SJCRH30 (cell line): ENCODE measurements around the gene PPDPF. TPM values are rescaled to one million over a fixed set of nuclear protein-coding genes. Genes with fewer than 3 reads are reported as not detected.

Experiments
- DNase-seq, 2 experiments: peaks; one replicate each; pipeline ENCODE4 v3.0.0-alpha.2; 2015 to 2020
- H3K27ac ChIP-seq: fragments of 250-450 bp; sonication (Bioruptor Pico); 2 replicates; pipeline ENCODE4 v1.5.1; 2020; ENCODE audit warnings: mild to moderate bottlenecking, moderate library complexity
- H3K27me3 ChIP-seq: fragments of 250-450 bp; sonication (Bioruptor Pico); 2 replicates; pipeline ENCODE4 v1.5.1; 2020; ENCODE audit warnings: mild to moderate bottlenecking, moderate library complexity
- H3K36me3 ChIP-seq: fragments of 250-450 bp; sonication (Bioruptor Pico); 2 replicates; pipeline ENCODE4 v1.5.1; 2020; ENCODE audit warnings: mild to moderate bottlenecking, moderate library complexity
- H3K4me1 ChIP-seq: fragments of 250-450 bp; sonication (Bioruptor Pico); 2 replicates; pipeline ENCODE4 v1.5.1; 2020; ENCODE audit warnings: mild to moderate bottlenecking, moderate library complexity
- H3K4me3 ChIP-seq: fragments of 250-450 bp; sonication (Bioruptor Pico); 2 replicates; pipeline ENCODE4 v1.5.1; 2020; ENCODE audit warnings: mild to moderate bottlenecking, moderate library complexity
- H3K9me3 ChIP-seq: fragments of 250-450 bp; sonication (Bioruptor Pico); replicated peaks from 2 replicates; pipeline ENCODE4 v1.5.1; 2020; ENCODE audit warnings: mild to moderate bottlenecking, moderate library complexity
- total RNA-seq: library from RNA; depleted of rRNA; stranded (reverse); fragments of >200 nt; shearing (Covaris generic); gene quantifications from 2 replicates; pipeline ENCODE4 v1.2.3, GENCODE V29; 2014

Gene PPDPF
- total RNA-seq, 1 experiment from 2014 or later: 171 TPM

GRCh38 chr20:63482021-63482587 lies 38.5 kb upstream of the PPDPF start:
- H3K27ac ChIP-seq: no peak overlapping the region
- H3K4me1 ChIP-seq: peaks cover 18% of the 10 kb centered on the region
- H3K36me3 ChIP-seq: no peaks in the 10 kb centered on the region
- peaks cover 41% of the 10 kb centered on the region for H3K27me3 ChIP-seq
- H3K4me3 ChIP-seq: no peak overlapping the region
- H3K9me3 ChIP-seq: no peaks in the 10 kb centered on the region
- no peak for DNase-seq

DNA sequence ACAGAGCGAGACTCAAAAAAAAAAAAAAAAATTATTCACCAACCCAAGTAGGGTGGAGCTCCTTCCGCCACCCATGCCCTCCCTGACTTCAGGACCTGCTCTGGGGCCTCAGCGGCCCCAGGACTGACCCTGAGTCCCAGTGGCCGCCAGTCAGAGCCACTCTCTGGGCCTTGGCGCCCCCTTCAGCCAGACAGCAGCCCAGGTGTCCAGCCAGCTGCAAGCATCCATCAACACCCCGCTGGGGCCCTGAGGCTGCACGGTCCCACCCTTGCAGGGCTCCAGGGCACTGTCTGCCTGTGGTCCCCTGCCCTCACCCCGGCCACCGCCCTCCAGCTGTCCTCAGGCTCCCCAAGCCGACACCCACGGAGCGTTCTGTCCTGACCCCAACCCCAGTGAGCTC lies 36.7 kb upstream of the PPDPF start:
- Histone ChIP-seq H3K27me3 (peaks cover 37% of the 10 kb centered on the region), H3K9me3 (no peaks in the 10 kb centered on the region)
- peak; percentile 81 to 84 for DNase-seq

DNA sequence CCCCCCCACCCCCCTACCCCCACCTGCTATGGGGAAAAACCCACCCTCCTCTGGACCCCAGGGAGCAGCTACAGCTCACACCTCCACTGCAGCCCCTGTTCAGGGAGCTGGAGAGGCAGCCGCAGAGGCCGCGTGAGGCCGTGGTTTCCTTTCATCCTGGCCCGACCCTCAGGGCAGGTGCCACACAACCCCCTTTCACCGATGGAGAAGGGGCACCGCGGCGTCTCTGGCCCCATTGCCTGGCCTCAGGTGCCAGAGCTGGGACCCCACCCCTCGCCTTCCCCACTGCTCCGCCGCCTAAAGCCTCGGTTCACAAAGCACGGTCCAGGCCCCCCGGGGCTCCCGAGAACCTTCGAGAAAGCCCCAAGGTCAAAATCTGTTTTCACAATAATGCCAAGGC lies 36.3 kb upstream of the PPDPF start:
- Histone ChIP-seq H3K27ac (no peak overlapping the region), H3K27me3 (peaks cover 35% of the 10 kb centered on the region), H3K4me1 (peaks cover 18% of the 10 kb centered on the region), H3K36me3 (no peaks in the 10 kb centered on the region), H3K4me3 (no peak overlapping the region), H3K9me3 (no peaks in the 10 kb centered on the region)
- DNase-seq: no peak

More for the DNA sequence above, 36.7 kb upstream of the PPDPF start:
- Histone ChIP-seq H3K27ac (no peak overlapping the region), H3K4me3 (no peak overlapping the region), H3K36me3 (no peaks in the 10 kb centered on the region), H3K4me1 (peaks cover 18% of the 10 kb centered on the region)

DNA sequence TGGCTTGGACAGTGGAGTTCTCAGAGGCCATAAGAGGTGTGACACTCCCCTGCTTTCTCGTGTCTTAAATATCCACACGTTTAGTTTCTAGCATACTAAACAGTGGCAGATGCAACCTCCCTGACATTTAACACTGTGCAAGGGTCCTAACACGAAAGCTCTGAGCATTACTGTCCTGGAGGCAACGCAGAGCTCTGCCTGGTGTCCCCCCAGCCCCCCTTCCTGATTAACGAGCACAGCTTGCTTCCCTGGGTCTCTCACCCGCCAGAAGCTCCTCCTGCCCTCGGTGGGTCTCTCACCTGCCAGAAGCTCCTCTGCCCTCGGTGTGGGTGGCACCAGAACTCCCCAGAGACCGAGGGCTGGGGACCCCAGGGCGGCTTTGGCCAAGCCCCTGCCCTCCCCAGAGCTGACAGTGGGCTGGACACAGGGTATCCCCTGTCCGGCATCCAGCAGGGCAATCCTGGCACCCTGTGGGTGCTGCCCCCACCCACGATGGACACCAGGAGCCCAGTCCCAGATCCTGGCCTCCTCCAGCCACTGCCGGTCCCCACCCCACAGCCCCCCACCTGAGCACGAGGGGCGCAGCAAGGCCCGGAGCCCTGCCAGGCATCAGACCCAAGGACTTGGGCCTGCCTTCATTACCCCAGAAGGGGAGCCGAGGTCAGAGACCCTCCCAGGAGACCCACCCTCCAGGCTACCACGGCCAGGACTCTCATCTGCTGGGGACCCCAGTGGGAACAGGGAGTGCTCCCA lies 35.7 kb upstream of the PPDPF start:
- DNase-seq: no peak
- H3K4me3 ChIP-seq: no peak overlapping the region
- peaks cover 18% of the 10 kb centered on the region for H3K4me1 ChIP-seq
- no peak overlapping the region for H3K27ac ChIP-seq
- H3K27me3 ChIP-seq: peaks cover 34% of the 10 kb centered on the region
- no peaks in the 10 kb centered on the region for H3K9me3 ChIP-seq
- no peaks in the 10 kb centered on the region for H3K36me3 ChIP-seq

DNA sequence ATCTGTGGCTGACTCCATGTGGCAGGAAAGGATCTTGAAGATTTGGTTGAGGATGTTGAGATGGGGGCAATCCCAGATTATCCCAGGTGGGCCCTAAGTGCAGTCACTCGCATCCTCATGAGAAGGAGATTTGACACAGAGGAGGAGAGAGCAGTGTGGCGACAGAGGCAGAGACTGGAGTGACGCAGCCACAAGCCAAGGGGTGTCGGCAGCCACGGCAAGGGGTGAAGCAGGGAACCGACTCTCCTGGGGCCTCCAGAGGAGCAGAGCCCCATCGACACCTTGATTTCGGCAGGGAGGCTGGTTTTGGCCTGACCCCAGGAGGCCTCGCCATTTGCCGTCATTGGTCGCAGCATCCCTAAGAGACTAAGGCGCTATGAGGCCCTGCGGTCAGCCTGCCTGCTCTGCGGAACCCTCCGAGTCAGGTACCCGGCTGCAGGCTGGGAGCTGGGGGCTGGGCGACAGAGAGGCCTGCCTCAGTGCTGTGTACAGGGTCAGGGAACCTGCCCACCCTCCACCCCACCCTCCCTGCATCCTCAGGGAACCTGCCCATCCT lies 34.2 kb upstream of the PPDPF start:
- H3K4me3 ChIP-seq: no peak overlapping the region
- DNase-seq: no peak
- peaks cover 18% of the 10 kb centered on the region for H3K4me1 ChIP-seq
- no peaks in the 10 kb centered on the region for H3K9me3 ChIP-seq
- no peak overlapping the region for H3K27ac ChIP-seq
- no peaks in the 10 kb centered on the region for H3K36me3 ChIP-seq
- peaks cover 36% of the 10 kb centered on the region for H3K27me3 ChIP-seq

DNA sequence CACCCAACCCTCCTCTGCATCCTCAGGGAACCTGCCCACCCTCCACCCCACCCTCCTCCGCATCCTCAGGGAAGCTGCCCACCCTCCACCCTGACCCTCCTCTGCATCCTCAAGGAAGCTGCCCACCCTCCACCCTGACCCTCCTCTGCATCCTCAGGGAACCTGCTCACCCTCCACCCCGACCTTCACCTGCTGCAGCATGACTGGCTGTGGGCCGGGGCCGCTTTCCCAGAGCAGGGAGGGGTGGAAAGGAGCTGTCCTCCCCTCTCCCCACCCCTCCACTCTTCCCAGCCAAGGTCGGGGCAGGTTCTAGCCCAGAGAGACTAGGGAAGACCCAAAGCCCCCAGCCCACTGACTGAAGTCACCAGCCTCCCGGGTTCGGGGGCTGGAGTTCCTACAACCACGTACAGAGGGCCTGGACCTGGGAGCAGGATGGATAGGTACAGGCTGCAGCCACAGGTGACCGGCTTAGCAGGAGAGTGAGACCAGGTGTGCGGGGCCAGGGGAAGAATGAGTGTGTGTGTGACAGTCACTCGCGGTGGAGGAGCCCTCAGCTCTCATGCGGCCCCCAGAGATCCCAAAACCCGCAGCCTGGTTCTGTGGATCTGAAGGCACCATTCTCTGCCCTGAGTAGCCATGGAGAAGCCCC lies 33.3 kb upstream of the PPDPF start:
- Histone ChIP-seq H3K27ac (no peak overlapping the region), H3K9me3 (no peaks in the 10 kb centered on the region), H3K4me1 (peaks cover 18% of the 10 kb centered on the region), H3K27me3 (peaks cover 27% of the 10 kb centered on the region; the same call in 1 of the 2 replicates), H3K36me3 (no peaks in the 10 kb centered on the region), H3K4me3 (no peak overlapping the region)
- no peak for DNase-seq

DNA sequence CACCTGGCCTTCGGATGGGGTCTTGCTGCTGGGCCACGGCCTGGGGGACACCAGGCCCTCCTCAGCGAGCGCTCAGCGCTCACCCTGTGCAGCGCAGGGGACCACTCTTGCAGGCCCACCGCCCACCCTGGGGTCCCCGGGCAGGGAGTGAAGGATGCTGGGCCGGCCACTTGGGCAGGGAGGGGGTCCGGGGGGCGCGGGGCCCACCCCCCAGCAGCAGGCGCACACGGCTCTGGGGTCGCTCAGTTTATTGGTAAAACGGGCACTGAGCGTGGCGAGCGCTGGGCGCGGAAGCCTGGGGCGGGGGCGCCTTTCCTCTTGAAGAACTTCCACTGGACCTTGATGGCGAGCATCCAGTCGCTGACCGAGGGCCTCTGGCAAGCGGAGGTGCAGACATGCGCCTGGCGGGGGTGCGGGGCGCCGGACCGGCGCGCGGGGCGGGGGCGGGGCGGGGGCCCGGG lies 32.8 kb upstream of the PPDPF start:
- Histone ChIP-seq H3K36me3 (no peaks in the 10 kb centered on the region), H3K27ac (no peak overlapping the region), H3K9me3 (no peaks in the 10 kb centered on the region), H3K4me1 (peaks cover 16% of the 10 kb centered on the region), H3K27me3 (peaks cover 21% of the 10 kb centered on the region; the same call in 1 of the 2 replicates), H3K4me3 (no peak overlapping the region)
- no peak for DNase-seq

DNA sequence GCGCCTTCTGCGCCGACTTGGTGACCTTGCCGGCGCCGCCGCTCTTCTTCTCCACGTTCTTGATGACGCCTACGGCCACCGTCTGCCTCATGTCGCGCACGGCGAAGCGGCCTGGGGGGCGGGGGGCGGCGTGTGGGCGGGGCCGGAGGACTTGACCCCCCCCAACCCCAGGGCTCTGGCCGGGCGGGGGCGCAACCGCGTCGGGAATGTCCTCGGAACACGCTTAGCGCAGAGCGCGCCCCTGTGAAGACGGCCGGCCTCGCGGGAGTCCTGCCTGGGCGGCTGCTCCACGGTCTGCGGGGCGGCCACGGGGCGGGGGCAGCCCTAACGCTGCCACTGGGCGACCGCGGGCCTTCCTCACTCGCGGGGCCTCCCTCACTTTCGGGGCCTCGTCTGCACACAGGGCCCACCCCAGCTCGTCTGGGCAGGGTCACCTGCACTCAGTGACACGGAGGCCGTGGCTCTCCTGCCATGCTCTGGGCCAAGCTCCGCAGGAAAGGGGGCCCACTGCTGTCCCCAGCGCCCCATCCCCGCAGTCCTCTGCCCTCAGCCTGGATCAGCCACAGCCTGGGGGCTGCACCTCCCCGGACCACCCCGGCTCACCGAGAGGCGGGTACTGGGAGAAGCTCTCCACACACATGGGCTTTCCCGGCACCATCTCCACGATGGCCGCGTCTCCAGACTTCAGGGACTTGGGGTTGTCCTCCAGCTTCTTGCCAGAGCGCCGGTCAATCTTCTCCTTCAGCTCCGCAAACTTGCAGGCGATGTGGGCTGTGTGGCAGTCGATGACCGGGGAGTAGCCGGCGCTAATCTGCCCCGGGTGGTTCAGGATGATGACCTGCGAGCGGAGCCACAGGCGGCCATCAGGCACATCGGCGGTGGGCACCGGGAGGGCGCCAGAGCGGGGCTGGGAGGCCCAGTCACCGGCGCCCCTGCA lies 32.0 kb upstream of the PPDPF start:
- Histone ChIP-seq H3K36me3 (no peaks in the 10 kb centered on the region), H3K27ac (no peak overlapping the region), H3K9me3 (no peaks in the 10 kb centered on the region), H3K4me1 (peaks cover 8% of the 10 kb centered on the region), H3K27me3 (peaks cover 19% of the 10 kb centered on the region; the same call in 1 of the 2 replicates), H3K4me3 (no peak overlapping the region)
- no peak for DNase-seq

DNA sequence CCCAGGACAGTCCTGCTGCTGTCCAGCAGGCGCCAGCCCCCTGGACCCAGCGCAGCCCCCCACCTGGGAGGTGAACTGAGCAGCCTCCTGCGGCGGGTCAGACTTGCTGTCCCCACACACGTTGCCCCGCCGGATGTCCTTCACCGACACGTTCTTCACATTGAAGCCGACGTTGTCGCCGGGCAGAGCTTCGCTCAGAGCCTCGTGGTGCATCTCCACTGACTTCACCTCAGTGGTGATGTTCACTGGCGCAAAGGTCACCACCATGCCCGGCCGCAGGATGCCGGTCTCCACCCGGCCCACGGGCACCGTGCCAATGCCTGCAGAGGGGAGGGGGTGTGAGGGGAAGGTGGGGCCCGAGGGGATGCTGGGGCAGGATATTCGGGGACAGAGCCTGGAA lies 30.1 kb upstream of the PPDPF start:
- no peaks in the 10 kb centered on the region for H3K36me3 ChIP-seq
- no peak for DNase-seq
- H3K4me1 ChIP-seq: no peaks in the 10 kb centered on the region
- peaks cover 8% of the 10 kb centered on the region; the same call in 1 of the 2 replicates for H3K27me3 ChIP-seq
- H3K4me3 ChIP-seq: no peak overlapping the region
- no peaks in the 10 kb centered on the region for H3K9me3 ChIP-seq
- no peak overlapping the region for H3K27ac ChIP-seq

DNA sequence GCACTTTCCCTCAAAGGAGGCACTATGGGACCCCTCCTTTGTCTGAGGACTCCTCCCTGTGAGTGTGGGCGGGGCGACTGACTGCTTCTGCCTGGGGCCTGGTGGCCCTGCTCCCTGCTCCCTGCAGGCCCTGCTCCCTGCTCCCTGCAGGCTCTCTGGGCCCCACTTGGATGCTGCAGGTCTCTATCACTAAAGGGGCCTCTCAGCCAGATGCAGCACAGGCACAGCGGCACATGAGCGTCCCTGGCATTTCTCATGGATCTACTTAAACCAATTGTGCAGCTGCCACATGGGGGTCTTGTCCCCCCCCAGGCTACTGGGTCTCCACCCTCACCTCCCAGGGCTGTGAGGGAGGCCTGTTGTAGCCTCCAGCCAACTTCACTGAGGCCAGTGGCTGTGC lies 29.5 kb upstream of the PPDPF start:
- DNase-seq: no peak
- peaks cover 12% of the 10 kb centered on the region for H3K27me3 ChIP-seq

DNA sequence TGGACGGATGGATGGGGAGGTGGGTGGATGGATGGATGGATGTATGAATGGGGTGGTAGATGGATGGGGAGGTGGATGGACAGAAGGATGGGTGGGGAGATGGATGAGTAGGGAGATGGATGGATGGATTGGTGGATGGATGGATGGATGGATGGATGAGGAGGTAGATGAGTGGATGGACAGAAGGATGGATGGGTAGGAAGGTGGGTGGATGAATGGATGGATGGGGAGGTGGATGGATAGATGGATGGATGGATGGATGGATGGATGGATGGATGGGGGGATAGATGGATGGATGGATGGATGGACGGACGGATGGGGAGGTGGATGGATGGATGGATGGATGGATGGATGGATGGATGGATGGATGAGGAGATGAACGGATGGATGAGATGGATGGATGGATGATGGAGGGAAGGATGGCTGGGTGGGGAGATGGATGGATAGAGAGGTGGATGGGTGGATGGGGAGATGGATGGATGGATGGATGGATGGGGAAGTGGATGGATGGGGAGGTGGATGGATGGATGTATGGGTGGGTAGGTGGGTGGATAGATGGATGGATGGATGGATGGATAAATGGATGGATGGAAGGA lies 28.8 kb upstream of the PPDPF start:
- Histone ChIP-seq H3K9me3 (no peaks in the 10 kb centered on the region), H3K36me3 (no peaks in the 10 kb centered on the region), H3K27me3 (peaks cover 18% of the 10 kb centered on the region), H3K27ac (no peak overlapping the region), H3K4me3 (no peak overlapping the region), H3K4me1 (no peaks in the 10 kb centered on the region)
- DNase-seq: no peak

More for the DNA sequence above, 29.5 kb upstream of the PPDPF start:
- Histone ChIP-seq H3K36me3 (no peaks in the 10 kb centered on the region), H3K4me3 (no peak overlapping the region), H3K27ac (no peak overlapping the region), H3K9me3 (no peaks in the 10 kb centered on the region), H3K4me1 (no peaks in the 10 kb centered on the region)

DNA sequence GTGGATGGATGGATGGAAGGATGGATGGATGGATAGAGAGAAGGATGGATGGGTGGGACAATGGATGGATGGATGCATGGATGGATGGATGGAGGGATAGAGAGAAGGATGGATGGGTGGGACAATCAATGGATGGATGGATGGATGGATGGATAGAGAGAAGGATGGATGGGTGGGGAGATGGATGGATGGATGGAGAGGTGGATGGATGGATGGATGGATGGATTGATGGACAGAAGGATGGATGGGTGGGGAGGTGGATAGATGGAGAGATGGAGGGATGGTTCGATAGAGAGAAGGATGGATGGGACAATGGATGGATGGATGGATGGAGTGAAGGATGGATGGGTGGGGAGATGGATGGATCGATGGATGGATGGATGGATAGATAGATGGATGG lies 28.0 kb upstream of the PPDPF start:
- no peaks in the 10 kb centered on the region for H3K36me3 ChIP-seq
- peaks cover 24% of the 10 kb centered on the region for H3K27me3 ChIP-seq
- H3K4me1 ChIP-seq: no peaks in the 10 kb centered on the region
- no peak overlapping the region for H3K4me3 ChIP-seq
- H3K9me3 ChIP-seq: no peaks in the 10 kb centered on the region
- DNase-seq: no peak
- no peak overlapping the region for H3K27ac ChIP-seq

DNA sequence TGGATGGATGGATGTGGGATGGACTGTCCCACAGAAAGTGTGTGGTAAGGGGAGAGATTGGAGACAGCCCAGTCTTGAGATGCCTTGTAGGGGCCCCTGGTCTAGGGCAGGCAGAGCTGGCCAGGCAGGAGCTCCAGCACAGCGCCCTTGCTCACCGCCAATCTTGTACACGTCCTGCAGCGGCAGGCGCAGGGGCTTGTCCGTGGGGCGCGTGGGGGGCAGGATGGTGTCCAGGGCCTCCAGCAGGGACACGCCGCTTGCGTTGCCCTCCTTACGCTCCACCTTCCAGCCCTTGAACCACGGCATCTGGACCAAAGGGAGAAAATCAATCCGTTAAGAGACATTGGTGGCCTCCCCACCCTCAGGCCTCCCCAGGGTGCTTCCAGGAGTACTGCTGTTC lies 27.6 kb upstream of the PPDPF start:
- peaks cover 28% of the 10 kb centered on the region for H3K27me3 ChIP-seq
- no peak for DNase-seq
- H3K36me3 ChIP-seq: no peaks in the 10 kb centered on the region

GRCh38 chr20:63493563-63494020 lies 27.0 kb upstream of the PPDPF start:
- Histone ChIP-seq H3K4me3 (no peak overlapping the region), H3K4me1 (no peaks in the 10 kb centered on the region), H3K27ac (no peak overlapping the region), H3K27me3 (peaks cover 32% of the 10 kb centered on the region), H3K36me3 (no peaks in the 10 kb centered on the region), H3K9me3 (no peaks in the 10 kb centered on the region)
- no peak for DNase-seq

More for the DNA sequence above, 27.6 kb upstream of the PPDPF start:
- Histone ChIP-seq H3K27ac (no peak overlapping the region), H3K4me3 (no peak overlapping the region), H3K9me3 (no peaks in the 10 kb centered on the region), H3K4me1 (no peaks in the 10 kb centered on the region)
